Measurements from ENCODE around the gene GRIN1.

DNA sequence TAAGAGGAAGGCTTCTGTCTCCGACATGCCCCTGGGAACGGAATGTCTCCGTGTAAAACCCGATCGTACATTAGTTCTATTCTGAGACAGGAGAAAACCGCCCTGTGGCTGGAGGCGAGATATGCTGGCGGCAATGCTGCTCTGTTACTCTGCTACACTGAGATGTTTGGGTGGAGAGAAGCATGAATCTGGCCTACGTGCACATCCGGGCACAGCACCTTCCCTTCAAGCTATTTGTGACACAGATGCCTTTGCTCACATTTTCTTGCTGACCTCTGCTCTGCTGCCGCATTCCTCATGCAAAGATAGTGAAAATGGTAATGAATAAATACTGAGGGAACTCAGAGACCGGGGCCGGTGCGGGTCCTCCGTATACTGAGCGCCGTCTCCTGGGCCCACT is 22.2 kb upstream of the GRIN1 start:
- TF ChIP-seq, protein P1, sequence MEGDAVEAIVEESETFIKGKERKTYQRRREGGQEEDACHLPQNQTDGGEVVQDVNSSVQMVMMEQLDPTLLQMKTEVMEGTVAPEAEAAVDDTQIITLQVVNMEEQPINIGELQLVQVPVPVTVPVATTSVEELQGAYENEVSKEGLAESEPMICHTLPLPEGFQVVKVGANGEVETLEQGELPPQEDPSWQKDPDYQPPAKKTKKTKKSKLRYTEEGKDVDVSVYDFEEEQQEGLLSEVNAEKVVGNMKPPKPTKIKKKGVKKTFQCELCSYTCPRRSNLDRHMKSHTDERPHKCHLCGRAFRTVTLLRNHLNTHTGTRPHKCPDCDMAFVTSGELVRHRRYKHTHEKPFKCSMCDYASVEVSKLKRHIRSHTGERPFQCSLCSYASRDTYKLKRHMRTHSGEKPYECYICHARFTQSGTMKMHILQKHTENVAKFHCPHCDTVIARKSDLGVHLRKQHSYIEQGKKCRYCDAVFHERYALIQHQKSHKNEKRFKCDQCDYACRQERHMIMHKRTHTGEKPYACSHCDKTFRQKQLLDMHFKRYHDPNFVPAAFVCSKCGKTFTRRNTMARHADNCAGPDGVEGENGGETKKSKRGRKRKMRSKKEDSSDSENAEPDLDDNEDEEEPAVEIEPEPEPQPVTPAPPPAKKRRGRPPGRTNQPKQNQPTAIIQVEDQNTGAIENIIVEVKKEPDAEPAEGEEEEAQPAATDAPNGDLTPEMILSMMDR (IDR thresholded peaks at IDR 0.05; ENCODE audit: low read length) = no peak
- no peak for TF ChIP-seq EZH2 (IDR thresholded peaks at IDR 0.05; ENCODE audit: borderline replicate concordance, low read length)

All from OCI-LY1 (cell line).